Transverse colon (tissue), 4 donors: Measurements from ENCODE around the gene PDE6H. TPM values are rescaled to one million over a fixed set of nuclear protein-coding genes. Genes with fewer than 3 reads are reported as not detected.

Experiments used
- DNase-seq: peaks from one replicate; pipeline ENCODE4 v3.0.0-alpha.2; 2019
- H3K27ac ChIP-seq, 4 donors: fragments of 200-600 bp; sonication (generic); 2 replicates each; pipeline ENCODE4 v1.5.1; 2016 to 2018; ENCODE audit warnings: inconsistent platforms in 4 of 4
- H3K27me3 ChIP-seq: fragments of 200-600 bp; sonication (generic); 2 replicates; pipeline ENCODE4 v1.5.1; 2017; ENCODE audit warnings: inconsistent platforms
- H3K36me3 ChIP-seq, 4 donors: fragments of 200-600 bp; sonication (generic); 2 replicates each; pipeline ENCODE4 v1.5.1; 2017 to 2019; ENCODE audit warnings: inconsistent platforms in 4 of 4
- H3K4me1 ChIP-seq, 4 donors: fragments of 200-600 bp; sonication (generic); 2 replicates each; pipeline ENCODE4 v1.5.1; 2017 to 2020; ENCODE audit warnings: inconsistent platforms in 4 of 4
- H3K4me3 ChIP-seq, 4 donors: fragments of 200-600 bp; sonication (generic); 1 replicate in 1 of 4; 2 replicates in 3 of 4; pipeline versions ENCODE4 v1.5.1 to v1.6.1; 2017 to 2019; ENCODE audit warnings: inconsistent platforms in 4 of 4
- H3K9me3 ChIP-seq, 2 donors: fragments of 200-600 bp; sonication (generic); 2 replicates each; pipeline ENCODE4 v1.5.1; 2017 to 2019; ENCODE audit warnings: inconsistent platforms in 2 of 2
- EP300 ChIP-seq: sonication (generic); formaldehyde crosslinking; IDR thresholded peaks from one replicate; pipeline ENCODE4 v1.6.1; 2017; ENCODE audit warnings: antibody characterized with exemption, low read depth
- POLR2A ChIP-seq: fragments of 450-650 bp; IDR thresholded peaks from one replicate; pipeline ENCODE4 v1.6.1; 2016; ENCODE audit warnings: antibody characterized with exemption, mild to moderate bottlenecking, moderate library complexity
- POLR2AphosphoS5 ChIP-seq, 3 donors: sonication (generic); formaldehyde crosslinking; IDR thresholded peaks; one replicate each; pipeline ENCODE4 v1.6.1; 2016; ENCODE audit warnings: antibody characterized with exemption in 3 of 3
- WGBS, 2 donors: methylation state at CpG; one replicate each; pipeline ENCODE4 v1.1.5; 2018; ENCODE audit warnings: low coverage in 1 of 2; 5-methylcytosine and 5-hydroxymethylcytosine counted together
- in situ Hi-C, 4 donors: fragments of 200-750 bp; cut with MboI; loops; one replicate each; pipeline versions ENCODE4 v1.15.0 to v1.15.1; 2017; ENCODE audit warnings: low sequenced_read_pairs in 3 of 4, low pct_ligation_motif_present in 1 of 4, low pct_unique_long_range_greater_than_20kb in 1 of 4
- intact Hi-C: fragments of 100-400 bp; cut with DNase I; formaldehyde crosslinking; loops from one replicate; pipeline ENCODE4 v1.15.1; 2023; ENCODE audit warnings: low total_unique reads
- total RNA-seq, 4 donors: library from RNA; depleted of rRNA; stranded (reverse); fragments of >200 nt; gene quantifications; one replicate each; pipeline ENCODE4 v1.1.0, GENCODE V29; 2016
- TF ChIP-seq, protein P1 (sequence below), 5 experiments: fragments of 200-600 bp in 3 of 5; fragments of 450-650 bp in 2 of 5; sonication (generic) in 3 of 5; IDR thresholded peaks; 1 replicate in 2 of 5; 2 replicates in 3 of 5; pipeline ENCODE4 v1.5.1; 2016 to 2017; ENCODE audit warnings: antibody characterized with exemption in 5 of 5, inconsistent platforms in 3 of 5, mild to moderate bottlenecking in 2 of 5, moderate library complexity in 1 of 5

The PDE6H gene
- total RNA-seq, 4 donors from 2014 or later: not detected

- DNase-seq: no peak
- intact Hi-C loops (no loop called here), in situ Hi-C loops (no loop called here)
- no peaks in the 10 kb centered on the region for H3K27me3 ChIP-seq
- no peaks in the 10 kb centered on the region for H3K36me3 ChIP-seq
- H3K4me1 ChIP-seq: peaks cover 13 to 58% (median 21%) of the 10 kb centered on the region in 4 donors
- H3K27ac ChIP-seq: peak overlapping the region in 3 of 4 donors; percentile 60 to 78 (median 65)
- H3K9me3 ChIP-seq: no peaks in the 10 kb centered on the region
- WGBS, 2 donors: 50 to 67% methylated on average over 1 of the region's 1 CpG
- TF ChIP-seq EP300: no peak
- TF ChIP-seq POLR2A: no peak
- no peak for TF ChIP-seq POLR2AphosphoS5 (IDR thresholded peaks at IDR 0.05)
- TF ChIP-seq, protein P1, sequence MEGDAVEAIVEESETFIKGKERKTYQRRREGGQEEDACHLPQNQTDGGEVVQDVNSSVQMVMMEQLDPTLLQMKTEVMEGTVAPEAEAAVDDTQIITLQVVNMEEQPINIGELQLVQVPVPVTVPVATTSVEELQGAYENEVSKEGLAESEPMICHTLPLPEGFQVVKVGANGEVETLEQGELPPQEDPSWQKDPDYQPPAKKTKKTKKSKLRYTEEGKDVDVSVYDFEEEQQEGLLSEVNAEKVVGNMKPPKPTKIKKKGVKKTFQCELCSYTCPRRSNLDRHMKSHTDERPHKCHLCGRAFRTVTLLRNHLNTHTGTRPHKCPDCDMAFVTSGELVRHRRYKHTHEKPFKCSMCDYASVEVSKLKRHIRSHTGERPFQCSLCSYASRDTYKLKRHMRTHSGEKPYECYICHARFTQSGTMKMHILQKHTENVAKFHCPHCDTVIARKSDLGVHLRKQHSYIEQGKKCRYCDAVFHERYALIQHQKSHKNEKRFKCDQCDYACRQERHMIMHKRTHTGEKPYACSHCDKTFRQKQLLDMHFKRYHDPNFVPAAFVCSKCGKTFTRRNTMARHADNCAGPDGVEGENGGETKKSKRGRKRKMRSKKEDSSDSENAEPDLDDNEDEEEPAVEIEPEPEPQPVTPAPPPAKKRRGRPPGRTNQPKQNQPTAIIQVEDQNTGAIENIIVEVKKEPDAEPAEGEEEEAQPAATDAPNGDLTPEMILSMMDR (IDR thresholded peaks at IDR 0.05): no peak
- H3K4me3 ChIP-seq: no peak overlapping the region
These were observed 26.0 kb upstream of the PDE6H start for GRCh38 chr12:14946861-14947260.

DNA sequence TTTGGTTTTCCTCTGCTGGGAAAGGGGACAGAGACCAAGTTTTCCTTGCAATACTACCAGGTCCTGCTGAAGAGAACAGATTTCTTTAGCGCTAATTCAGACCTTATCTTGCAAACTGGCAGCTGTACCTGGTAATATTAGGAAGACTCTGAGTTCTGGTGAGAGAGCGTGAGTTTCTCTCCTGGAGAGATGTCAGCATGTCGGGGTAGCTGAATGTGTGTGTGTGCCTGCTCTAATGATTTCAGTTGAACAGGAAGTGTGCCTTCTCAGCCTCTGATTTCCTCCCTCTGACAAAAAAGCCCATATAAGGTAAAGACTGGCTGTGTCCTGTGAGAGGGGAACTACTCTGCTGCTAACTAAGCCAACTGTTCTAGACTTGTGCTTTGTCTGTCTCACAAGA lies 24.2 kb upstream of the PDE6H start:
- H3K4me3 ChIP-seq: no peak overlapping the region
- no peaks in the 10 kb centered on the region for H3K27me3 ChIP-seq
- no peaks in the 10 kb centered on the region for H3K36me3 ChIP-seq
- no peaks in the 10 kb centered on the region for H3K9me3 ChIP-seq
- peaks cover 18 to 75% (median 29%) of the 10 kb centered on the region in 4 donors for H3K4me1 ChIP-seq
- TF ChIP-seq, protein P1 (IDR thresholded peaks at IDR 0.05): no peak
- peak in 1 of 3 donors; percentile 35 for TF ChIP-seq POLR2AphosphoS5 (IDR thresholded peaks at IDR 0.05)
- in situ Hi-C loops: no loop called here
- intact Hi-C loops: no loop called here
- 24 to 30% methylated on average over 2 to 3 of the region's 3 CpGs for WGBS, 2 donors
- H3K27ac ChIP-seq: peak overlapping the region; percentile 45 to 79 (median 69)
- peak; percentile 34 for DNase-seq

DNA sequence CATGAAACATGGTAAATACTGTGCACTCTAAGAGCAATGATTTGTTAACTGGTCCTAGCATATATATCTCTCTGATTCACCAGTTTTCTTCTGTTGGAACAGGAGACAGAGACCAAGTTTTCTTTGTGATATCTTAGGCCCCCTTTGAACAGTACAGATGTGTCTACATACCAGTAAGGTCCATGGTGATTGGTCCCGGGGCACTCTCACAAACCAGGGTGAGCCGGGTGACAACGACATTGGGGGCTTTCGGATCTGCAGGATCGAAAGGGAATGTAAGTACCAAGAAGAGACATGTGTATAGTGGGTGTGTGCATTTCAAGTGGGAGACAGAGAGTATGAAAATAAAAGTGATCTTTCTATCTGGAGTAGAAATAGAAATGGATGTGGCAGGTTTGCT lies 23.2 kb upstream of the PDE6H start:
- TF ChIP-seq POLR2AphosphoS5 (IDR thresholded peaks at IDR 0.05) (no peak), EP300 (no peak), POLR2A (no peak)
- TF ChIP-seq, protein P1 (IDR thresholded peaks at IDR 0.05): no peak
- peak overlapping the region; percentile 45 to 79 (median 69) for H3K27ac ChIP-seq

DNA sequence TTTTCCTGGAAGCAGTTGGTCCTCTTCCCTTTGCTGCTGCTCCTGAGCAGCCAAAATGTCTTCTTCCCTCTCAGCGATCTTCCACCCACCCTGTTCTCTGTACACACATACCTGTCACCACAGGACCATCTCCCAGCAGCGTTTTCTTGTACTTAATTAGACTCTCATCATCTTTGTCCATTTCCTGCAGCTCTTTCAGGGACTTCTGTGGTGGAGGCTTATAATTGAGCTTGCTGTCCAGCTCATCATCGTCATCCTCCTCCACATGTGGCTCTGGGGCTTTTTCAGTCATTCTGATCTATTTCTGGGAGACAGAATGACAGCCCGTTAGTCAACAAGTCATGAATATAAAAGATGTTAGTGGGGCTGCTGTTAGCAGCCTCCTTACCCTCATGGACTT lies 22.4 kb upstream of the PDE6H start:
- Histone ChIP-seq H3K4me1 (peaks cover 18 to 81% (median 29%) of the 10 kb centered on the region in 4 donors), H3K9me3 (no peaks in the 10 kb centered on the region), H3K36me3 (no peaks in the 10 kb centered on the region), H3K27ac (peak overlapping the region; percentile 4 to 79 (median 43)), H3K27me3 (no peaks in the 10 kb centered on the region), H3K4me3 (no peak overlapping the region)
- no peak for DNase-seq
- in situ Hi-C loops: no loop called here
- TF ChIP-seq EP300: no peak
- WGBS, 2 donors: 68 to 83% methylated on average over 3 to 4 of the region's 4 CpGs
- intact Hi-C loops: no loop called here

More for the DNA sequence above, 23.2 kb upstream of the PDE6H start:
- in situ Hi-C loops: no loop called here
- H3K27me3 ChIP-seq: no peaks in the 10 kb centered on the region
- H3K9me3 ChIP-seq: no peaks in the 10 kb centered on the region
- WGBS, 2 donors: 94 to 100% methylated on average over 2 to 5 of the region's 5 CpGs
- peaks cover 18 to 81% (median 29%) of the 10 kb centered on the region in 4 donors for H3K4me1 ChIP-seq
- no peaks in the 10 kb centered on the region for H3K36me3 ChIP-seq
- no peak overlapping the region for H3K4me3 ChIP-seq
- no peak for DNase-seq
- intact Hi-C loops: no loop called here
